H1 (cell line): Measurements from ENCODE around the gene ITGAV. TPM values are rescaled to one million over a fixed set of nuclear protein-coding genes. Genes with fewer than 3 reads are reported as not detected.

Source experiments
- CTCF ChIA-PET: fragments of 300-600 bp; sonication (Branson Sonifier 250); formaldehyde crosslinking; loops from one replicate; lab custom pipeline; 2021; ENCODE audit not compliant: partially characterized antibody; lab: Charles Lee
- POLR2A ChIA-PET: fragments of 300-600 bp; sonication (Branson Sonifier 250); formaldehyde crosslinking; loops from one replicate; lab custom pipeline; 2021; ENCODE audit warnings: inconsistent platforms; ENCODE audit not compliant: partially characterized antibody; lab: Charles Lee
- DNase-seq, 2 experiments: peaks; one replicate each; pipeline versions ENCODE4 v3.0.0 to v3.0.0-alpha.2; 2010 to 2022; ENCODE audit warnings: low spot score in 2 of 2, low read depth in 1 of 2, mixed read lengths in 1 of 2
- FAIRE-seq: peaks from 2 replicates; lab custom pipeline; 2011; peaks lifted over from hg19 to GRCh38; lab: Jason Lieb, UNC
- H2AFZ ChIP-seq: 2 replicates; pipeline ENCODE4 v1.8.1; 2012; ENCODE audit warnings: low read length, inconsistent platforms
- H2AK5ac ChIP-seq: 2 replicates; pipeline ENCODE4 v1.6.1; 2013; ENCODE audit warnings: low read depth, low read length
- H2BK120ac ChIP-seq: replicated peaks from 2 replicates; pipeline ENCODE3; 2013; ENCODE audit warnings: low read depth, low read length, inconsistent platforms
- H2BK12ac ChIP-seq: 2 replicates; pipeline ENCODE4 v1.6.1; 2013; ENCODE audit warnings: low read depth, low read length
- H2BK15ac ChIP-seq: 2 replicates; pipeline ENCODE4 v1.6.1; 2013; ENCODE audit warnings: low read length
- H2BK20ac ChIP-seq: 2 replicates; pipeline ENCODE4 v1.6.1; 2013; ENCODE audit warnings: low read length
- H2BK5ac ChIP-seq: 2 replicates; pipeline ENCODE4 v1.6.1; 2013; ENCODE audit warnings: low read depth, low read length
- H3K14ac ChIP-seq: 2 replicates; pipeline ENCODE4 v1.6.1; 2013; ENCODE audit warnings: inconsistent platforms; ENCODE audit not compliant: insufficient read length
- H3K18ac ChIP-seq: 2 replicates; pipeline ENCODE4 v1.6.1; 2013; ENCODE audit warnings: low read length; ENCODE audit errors: extremely low read depth
- H3K23ac ChIP-seq: 2 replicates; pipeline ENCODE4 v1.6.1; 2013; ENCODE audit warnings: inconsistent platforms; ENCODE audit not compliant: insufficient read length
- H3K23me2 ChIP-seq: 2 replicates; pipeline ENCODE4 v1.6.1; 2013; ENCODE audit warnings: low read depth, low read length
- H3K27ac ChIP-seq: 2 replicates; pipeline ENCODE4 v1.6.1; 2011; ENCODE audit warnings: low read depth, low read length, inconsistent platforms
- H3K27me3 ChIP-seq, 4 experiments: replicated peaks in 1 of 4; 1 replicate in 1 of 4; 2 replicates in 3 of 4; pipeline versions ENCODE4 v1.6.1 to v1.8.1; 2011 to 2013; ENCODE audit warnings: low read length in 3 of 4, mild to moderate bottlenecking in 3 of 4, inconsistent platforms in 2 of 4, mixed read lengths in 2 of 4, moderate library complexity in 1 of 4; ENCODE audit not compliant: control insufficient read depth in 3 of 4, insufficient read depth in 3 of 4; ENCODE audit errors: extremely low read depth in 1 of 4
- H3K36me3 ChIP-seq, 4 experiments: 2 replicates each; pipeline versions ENCODE4 v1.6.1 to v1.8.1; 2011 to 2013; ENCODE audit warnings: mild to moderate bottlenecking in 4 of 4, low read length in 3 of 4, moderate library complexity in 2 of 4, control low read depth in 1 of 4, inconsistent platforms in 1 of 4; ENCODE audit not compliant: insufficient read depth in 4 of 4, control insufficient read depth in 2 of 4
- H3K4ac ChIP-seq: replicated peaks from 2 replicates; pipeline ENCODE3; 2013; ENCODE audit warnings: low read length, low read depth, mixed read lengths, inconsistent platforms; ENCODE audit not compliant: insufficient read length
- H3K4me1 ChIP-seq, 4 experiments: replicated peaks in 1 of 4; 1 replicate in 1 of 4; 2 replicates in 3 of 4; pipeline versions ENCODE4 v1.6.1 to v1.8.1; 2011 to 2013; ENCODE audit warnings: low read length in 3 of 4, inconsistent platforms in 2 of 4, mixed read lengths in 1 of 4; ENCODE audit not compliant: insufficient read depth in 4 of 4, control insufficient read depth in 3 of 4
- H3K4me2 ChIP-seq, 2 experiments: 2 replicates each; pipeline versions ENCODE4 v1.6.1 to v1.8.1; 2011 to 2013; ENCODE audit warnings: low read depth in 2 of 2, low read length in 2 of 2, control low read depth in 1 of 2, inconsistent platforms in 1 of 2, mild to moderate bottlenecking in 1 of 2; ENCODE audit not compliant: insufficient read depth in 1 of 2
- H3K4me3 ChIP-seq, 4 experiments: fragments of 200-600, 300-600 bp in 1 of 4; sonication (generic), shearing (Covaris generic), sonication (Bioruptor Twin) in 1 of 4; 2 replicates each; pipeline versions ENCODE4 v1.5.1 to v1.8.1; 2011 to 2016; ENCODE audit warnings: low read length in 4 of 4, low read depth in 3 of 4, control low read depth in 2 of 4, inconsistent platforms in 2 of 4, mild to moderate bottlenecking in 2 of 4, mixed read lengths in 1 of 4, moderate library complexity in 1 of 4; ENCODE audit not compliant: insufficient read depth in 2 of 4; ENCODE audit errors: extremely low read depth in 1 of 4
- H3K56ac ChIP-seq: replicated peaks from 2 replicates; pipeline ENCODE3; 2013; ENCODE audit warnings: low read depth, mild to moderate bottlenecking, mixed read lengths, low read length, inconsistent platforms; ENCODE audit not compliant: insufficient read length
- H3K79me1 ChIP-seq: 2 replicates; pipeline ENCODE4 v1.6.1; 2013; ENCODE audit warnings: low read depth, low read length, control low read depth
- H3K79me2 ChIP-seq, 2 experiments: 2 replicates each; pipeline versions ENCODE4 v1.6.1 to v1.8.1; 2012 to 2013; ENCODE audit warnings: low read length in 2 of 2, mild to moderate bottlenecking in 2 of 2, inconsistent platforms in 1 of 2; ENCODE audit not compliant: insufficient read depth in 2 of 2, control insufficient read depth in 1 of 2
- H3K9ac ChIP-seq, 4 experiments: replicated peaks in 1 of 4; 1 replicate in 1 of 4; 2 replicates in 3 of 4; pipeline versions ENCODE4 v1.6.1 to v1.8.1; 2011 to 2013; ENCODE audit warnings: low read depth in 3 of 4, low read length in 3 of 4, control low read depth in 2 of 4, mild to moderate bottlenecking in 2 of 4, moderate library complexity in 2 of 4, inconsistent platforms in 1 of 4; ENCODE audit errors: extremely low read depth in 1 of 4
- H3K9me3 ChIP-seq, 2 experiments: 2 replicates each; pipeline versions ENCODE4 v1.6.1 to v1.8.1; 2012 to 2013; ENCODE audit warnings: mild to moderate bottlenecking in 2 of 2, moderate library complexity in 2 of 2, control low read depth in 1 of 2, inconsistent platforms in 1 of 2, low read depth in 1 of 2, low read length in 1 of 2, mixed read lengths in 1 of 2; ENCODE audit not compliant: insufficient read depth in 2 of 2
- H4K20me1 ChIP-seq, 2 experiments: replicated peaks in 1 of 2; 2 replicates each; pipeline versions ENCODE3 to v1.8.1; 2011 to 2013; ENCODE audit warnings: inconsistent platforms in 2 of 2, low read length in 2 of 2, mild to moderate bottlenecking in 1 of 2; ENCODE audit not compliant: insufficient read depth in 2 of 2, control insufficient read depth in 1 of 2
- H4K5ac ChIP-seq: 2 replicates; pipeline ENCODE4 v1.6.1; 2013; ENCODE audit warnings: low read length, low read depth, mixed read lengths, inconsistent platforms; ENCODE audit not compliant: insufficient read length
- H4K8ac ChIP-seq: 2 replicates; pipeline ENCODE4 v1.8.0; 2013; ENCODE audit warnings: mild to moderate bottlenecking, moderate library complexity, low read length, inconsistent platforms; ENCODE audit not compliant: insufficient read depth; ENCODE audit errors: extremely low read depth
- H4K91ac ChIP-seq: replicated peaks from 2 replicates; pipeline ENCODE3; 2013; ENCODE audit warnings: low read length, mixed read lengths, inconsistent platforms; ENCODE audit not compliant: insufficient read length
- EGR1 ChIP-seq: IDR thresholded peaks from 2 replicates; pipeline ENCODE4 v1.6.1; 2011; ENCODE audit warnings: low read depth, low read length, borderline replicate concordance
- GTF2F1 ChIP-seq: IDR thresholded peaks from 2 replicates; pipeline ENCODE4 v1.6.1; 2012; ENCODE audit warnings: low read depth, low read length, improper control_type of control experiment, borderline replicate concordance
- HDAC6 ChIP-seq: IDR thresholded peaks from one replicate; pipeline ENCODE4 v1.7.1; 2012; ENCODE audit warnings: low read depth, mild to moderate bottlenecking, inconsistent platforms, low read length, moderate library complexity
- KDM5A ChIP-seq: fragments of 200-600 bp; IDR thresholded peaks from 2 replicates; pipeline ENCODE4 v1.7.1; 2012; ENCODE audit warnings: mild to moderate bottlenecking, low read length, inconsistent platforms, mixed read lengths
- MAX ChIP-seq: IDR thresholded peaks from 2 replicates; pipeline ENCODE4 v1.6.1; 2012; ENCODE audit warnings: inconsistent platforms
- PHF8 ChIP-seq: fragments of 200-600 bp; sonication (generic); conservative IDR thresholded peaks from 2 replicates; pipeline ENCODE4 v1.7.1; 2012; ENCODE audit warnings: low read depth, mild to moderate bottlenecking, inconsistent platforms, low read length, moderate library complexity
- POLR2A ChIP-seq, 2 experiments: IDR thresholded peaks; 1 replicate in 1 of 2; 2 replicates in 1 of 2; pipeline ENCODE4 v1.6.1; 2011; ENCODE audit warnings: low read depth in 2 of 2, low read length in 2 of 2, mild to moderate bottlenecking in 2 of 2; ENCODE audit errors: control extremely low read depth in 1 of 2
- RAD21 ChIP-seq, 2 experiments: IDR thresholded peaks in 1 of 2; conservative IDR thresholded peaks in 1 of 2; 2 replicates each; pipeline ENCODE4 v1.6.1; 2011; ENCODE audit warnings: low read depth in 2 of 2, low read length in 2 of 2, improper control_type of control experiment in 1 of 2, inconsistent platforms in 1 of 2, mild to moderate bottlenecking in 1 of 2, moderate library complexity in 1 of 2
- RBBP5 ChIP-seq: IDR thresholded peaks from 2 replicates; pipeline ENCODE4 v1.7.1; 2012; ENCODE audit warnings: low read depth, mild to moderate bottlenecking, inconsistent platforms, low read length, moderate library complexity, borderline replicate concordance
- RFX5 ChIP-seq: IDR thresholded peaks from 2 replicates; pipeline ENCODE4 v1.6.1; 2011; ENCODE audit warnings: low read depth, low read length, improper control_type of control experiment, borderline replicate concordance
- SP2 ChIP-seq: IDR thresholded peaks from 2 replicates; pipeline ENCODE4 v1.6.1; 2012; ENCODE audit warnings: mild to moderate bottlenecking, low read length, inconsistent platforms
- SP4 ChIP-seq: IDR thresholded peaks from 2 replicates; pipeline ENCODE4 v1.6.1; 2012; ENCODE audit warnings: low read length, inconsistent platforms
- TAF1 ChIP-seq: IDR thresholded peaks from 2 replicates; pipeline ENCODE4 v1.6.1; 2011; ENCODE audit warnings: mild to moderate bottlenecking, low read depth, low read length
- TAF7 ChIP-seq: optimal IDR thresholded peaks from 2 replicates; pipeline ENCODE3; 2011; ENCODE audit warnings: low read depth, mild to moderate bottlenecking, inconsistent platforms, low read length, moderate library complexity, borderline replicate concordance
- YY1 ChIP-seq: IDR thresholded peaks from 2 replicates; pipeline ENCODE4 v1.6.1; 2011; ENCODE audit warnings: low read depth, mild to moderate bottlenecking, low read length
- WGBS, 2 experiments: shearing (Covaris generic) in 1 of 2; methylation state at CpG; one replicate each; pipeline versions ENCODE4 v1.1.6 to v1.1.7; 2013 to 2015; ENCODE audit warnings: low lambda C conversion rate in 2 of 2, mixed read lengths in 2 of 2, inconsistent platforms in 1 of 2, low coverage in 1 of 2, missing lambda C conversion rate in 1 of 2; ENCODE audit not compliant: insufficient replicate concordance in 2 of 2, insufficient coverage in 1 of 2, insufficient read length in 1 of 2; ENCODE audit errors: extremely low coverage in 1 of 2, missing lambda C conversion rate in 1 of 2; 5-methylcytosine and 5-hydroxymethylcytosine counted together
- polyA plus RNA-seq, 7 experiments: library from polyadenylated mRNA; depleted of rRNA in 3 of 7; stranded (reverse) in 5 of 7; unstranded in 2 of 7; fragments of >200 nt in 5 of 7; fragments of 200-250 nt in 2 of 7; gene quantifications; 1 replicate in 5 of 7; 2 replicates in 1 of 7; 4 replicates in 1 of 7; pipeline versions ENCODE4 v1.2.1 to v1.2.3, GENCODE V29; 2011 to 2013; ENCODE audit warnings: missing spikeins in 2 of 7, mixed read lengths in 2 of 7
- total RNA-seq: library from RNA; stranded (reverse); fragmentation: NEBNext Ultra II Directional; extraction: Animal tissue kit (Norgen Biotek cat#: 25700); gene quantifications from 2 replicates; pipeline ENCODE4 v1.2.1, GENCODE V29; 2021

ITGAV gene
- total and polyA plus RNA-seq, 2 of the 8 experiments (the other 6 are each of a cell fraction or from before 2014, with no cell fraction given): 11.7 to 42.4 TPM

GRCh38 chr2:186593523-186593922 is 3.7 kb downstream of the ITGAV start:
- Histone ChIP-seq H3K27me3 (no peaks in the 10 kb centered on the region), H3K23me2 (peaks cover 10% of the 10 kb centered on the region), H3K56ac (no peak overlapping the region), H2AFZ (no peak overlapping the region), H4K5ac (no peak overlapping the region), H3K4ac (no peak overlapping the region), H2BK120ac (no peak overlapping the region), H3K36me3 (no peaks in the 10 kb centered on the region), H3K9ac (no peak overlapping the region), H2BK5ac (no peak overlapping the region), H2BK12ac (no peak overlapping the region), H2AK5ac (no peak overlapping the region), H2BK20ac (no peak overlapping the region), H3K14ac (no peak overlapping the region), H3K4me3 (no peak overlapping the region), H3K79me1 (no peaks in the 10 kb centered on the region), H4K20me1 (peaks cover 0 to 2% of the 10 kb centered on the region in 2 experiments), H2BK15ac (no peak overlapping the region), H3K9me3 (no peaks in the 10 kb centered on the region), H3K4me1 (peaks cover 0 to 8% (median 4%) of the 10 kb centered on the region in 4 experiments; a peak in 4 of 7 replicates), H3K4me2 (no peak overlapping the region), H4K91ac (no peak overlapping the region), H3K79me2 (peaks cover 0 to 77% of the 10 kb centered on the region in 2 experiments; a peak in 3 of 4 replicates), H3K27ac (no peak overlapping the region), H4K8ac (no peak overlapping the region), H3K23ac (no peak overlapping the region), H3K18ac (no peak overlapping the region)
- ChIA-PET CTCF (interaction anchor here (1.4 to 1.8 kb wide), 2 partner anchors 11 to 89 kb away, joined by 3 to 7 read pairs; no protein-coding TSS in a partner anchor), POLR2A (no interaction called here)
- 87% methylated on average over 3 of the region's 3 CpGs; no CpG with 5 or more reads in 1 of the 2 experiments for WGBS, 2 experiments
- FAIRE-seq: no peak
- DNase-seq: no peak
- TF ChIP-seq POLR2A (IDR thresholded peaks at IDR 0.05; ENCODE audit: control extremely low read depth in 1 of 2, low read depth in 2 of 2, low read length in 2 of 2): no peak
- no peak for TF ChIP-seq KDM5A
- no peak for TF ChIP-seq MAX
- no peak for TF ChIP-seq RFX5
- TF ChIP-seq PHF8: no peak
- no peak for TF ChIP-seq TAF1
- no peak for TF ChIP-seq RAD21 (IDR thresholded peaks at IDR 0.05 in 1 of 2, conservative IDR thresholded peaks at IDR 0.05 in 1 of 2; ENCODE audit: low read depth in 2 of 2, low read length in 2 of 2)
- TF ChIP-seq RBBP5: no peak
- no peak for TF ChIP-seq EGR1
- TF ChIP-seq SP4: no peak
- no peak for TF ChIP-seq HDAC6
- no peak for TF ChIP-seq YY1
- no peak for TF ChIP-seq SP2
- no peak for TF ChIP-seq GTF2F1
- no peak for TF ChIP-seq TAF7
